ENCODE results near the gene SPIRE2. TPM values are rescaled to one million over a fixed set of nuclear protein-coding genes. Genes with fewer than 3 reads are reported as not detected.
A peak's percentile ranks its signal among the peaks of the same experiment; 100 is the strongest.

Gene SPIRE2
- total and polyA plus RNA-seq, 2 of the 13 experiments (the other 11 are each of a cell fraction or from before 2014, with no cell fraction given) = 13.3 to 37.5 TPM

- TF ChIP-seq CCAR2 (optimal IDR thresholded peaks at IDR 0.05; ENCODE audit: low read depth, low read length) (peak; percentile 74), ZNF652 (CRISPR knock-in tag; IDR thresholded peaks at IDR 0.05; ENCODE audit: borderline replicate concordance, low read depth) (no peak; the same call in 1 of the 2 replicates), ZBTB26 (CRISPR knock-in tag; IDR thresholded peaks at IDR 0.05; ENCODE audit: borderline replicate concordance) (peak; percentile 65; the same call in 1 of the 2 replicates), MED13 (CRISPR knock-in tag; IDR thresholded peaks at IDR 0.05) (peak; percentile 71; the same call in 1 of the 2 replicates), PATZ1 (CRISPR knock-in tag; IDR thresholded peaks at IDR 0.05) (peak; percentile 85), FOXP1 (IDR thresholded peaks at IDR 0.05) (no peak), FOXP1 (CRISPR knock-in tag; IDR thresholded peaks at IDR 0.05) (0 out of 2 replicates have a peak, but pooled peaks have one; percentile 21), MIER3 (CRISPR knock-in tag; IDR thresholded peaks at IDR 0.05; ENCODE audit: borderline replicate concordance) (peak; percentile 71; the same call in 1 of the 2 replicates), ZNF883 (CRISPR knock-in tag; IDR thresholded peaks at IDR 0.05; ENCODE audit: not compliant biosample characterization) (no peak), MAX (IDR thresholded peaks at IDR 0.05) (peak; percentile 49), ZSCAN22 (CRISPR knock-in tag; IDR thresholded peaks at IDR 0.05) (0 out of 2 replicates have a peak, but pooled peaks have one; percentile 6), ZNF770 (CRISPR knock-in tag; IDR thresholded peaks at IDR 0.05) (no peak), POGZ (CRISPR knock-in tag; IDR thresholded peaks at IDR 0.05) (no peak)
Observed at GRCh38 chr16:89829630-89830437, 1.6 kb downstream of the SPIRE2 start (continued).

Data from HepG2 (cell line).